Measurements from ENCODE around the gene AXIN1.

- TF ChIP-seq TAF1 (IDR thresholded peaks at IDR 0.05; ENCODE audit: borderline replicate concordance, insufficient read depth, low read length) (no peak), REST (IDR thresholded peaks at IDR 0.05; ENCODE audit: insufficient read depth in 1 of 2, low read depth in 2 of 2, low read length in 2 of 2) (no peak), POLR2AphosphoS5 (IDR thresholded peaks at IDR 0.05; ENCODE audit: low read depth, low read length) (no peak), SIN3A (IDR thresholded peaks at IDR 0.05; ENCODE audit: borderline replicate concordance, insufficient read depth, low read length) (no peak), FOXP2 (optimal IDR thresholded peaks at IDR 0.05; ENCODE audit: borderline replicate concordance, extremely low read depth, extremely low read length, insufficient read depth) (no peak)
Measured at GRCh38 chr16:266258-267164, 86.0 kb downstream of the AXIN1 start.

Measured in PFSK-1 (cell line).